Measurements from ENCODE around the gene CBFA2T3.

CBFA2T3 gene

DNA sequence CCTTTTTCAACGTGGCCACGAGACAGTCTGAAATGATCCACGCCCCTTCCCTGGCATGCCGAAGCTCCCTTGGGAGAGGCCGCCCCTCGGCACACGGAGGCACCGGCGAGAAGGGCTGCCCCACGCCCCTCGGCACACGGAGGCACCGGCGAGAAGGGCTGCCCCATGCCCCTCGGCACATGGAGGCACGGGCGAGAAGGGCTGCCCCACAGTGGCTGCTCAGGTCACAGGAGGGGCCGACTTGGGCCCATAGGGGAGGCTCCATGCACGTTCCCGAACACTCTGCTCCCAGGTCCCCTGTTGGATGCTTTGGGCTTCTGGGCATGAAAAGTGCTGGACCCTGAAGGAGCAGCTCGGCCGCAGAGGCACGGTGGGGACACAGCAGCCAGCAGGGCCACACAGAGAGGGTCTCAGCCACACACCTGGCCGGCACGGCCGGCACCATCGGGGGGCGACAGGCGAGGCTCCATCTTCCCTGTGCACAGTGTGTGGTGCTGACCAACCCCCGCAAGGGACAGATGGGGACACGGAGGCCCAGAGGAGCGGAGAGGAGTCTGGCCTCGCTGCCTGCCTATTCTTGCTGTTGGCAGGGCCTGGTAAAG lies 42.8 kb downstream of the CBFA2T3 start:
- H3K4me3 ChIP-seq (replicated peaks; ENCODE audit: insufficient read depth, low read length) = no peak overlapping the region
- TF ChIP-seq, protein P1, sequence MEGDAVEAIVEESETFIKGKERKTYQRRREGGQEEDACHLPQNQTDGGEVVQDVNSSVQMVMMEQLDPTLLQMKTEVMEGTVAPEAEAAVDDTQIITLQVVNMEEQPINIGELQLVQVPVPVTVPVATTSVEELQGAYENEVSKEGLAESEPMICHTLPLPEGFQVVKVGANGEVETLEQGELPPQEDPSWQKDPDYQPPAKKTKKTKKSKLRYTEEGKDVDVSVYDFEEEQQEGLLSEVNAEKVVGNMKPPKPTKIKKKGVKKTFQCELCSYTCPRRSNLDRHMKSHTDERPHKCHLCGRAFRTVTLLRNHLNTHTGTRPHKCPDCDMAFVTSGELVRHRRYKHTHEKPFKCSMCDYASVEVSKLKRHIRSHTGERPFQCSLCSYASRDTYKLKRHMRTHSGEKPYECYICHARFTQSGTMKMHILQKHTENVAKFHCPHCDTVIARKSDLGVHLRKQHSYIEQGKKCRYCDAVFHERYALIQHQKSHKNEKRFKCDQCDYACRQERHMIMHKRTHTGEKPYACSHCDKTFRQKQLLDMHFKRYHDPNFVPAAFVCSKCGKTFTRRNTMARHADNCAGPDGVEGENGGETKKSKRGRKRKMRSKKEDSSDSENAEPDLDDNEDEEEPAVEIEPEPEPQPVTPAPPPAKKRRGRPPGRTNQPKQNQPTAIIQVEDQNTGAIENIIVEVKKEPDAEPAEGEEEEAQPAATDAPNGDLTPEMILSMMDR (IDR thresholded peaks at IDR 0.05; ENCODE audit: insufficient read depth, low read length) = no peak
- no peak for TF ChIP-seq REST (IDR thresholded peaks at IDR 0.05; ENCODE audit: insufficient replicate concordance, low read depth)
- TF ChIP-seq SPI1 (IDR thresholded peaks at IDR 0.05; ENCODE audit: borderline replicate concordance, low read depth) = no peak

DNA sequence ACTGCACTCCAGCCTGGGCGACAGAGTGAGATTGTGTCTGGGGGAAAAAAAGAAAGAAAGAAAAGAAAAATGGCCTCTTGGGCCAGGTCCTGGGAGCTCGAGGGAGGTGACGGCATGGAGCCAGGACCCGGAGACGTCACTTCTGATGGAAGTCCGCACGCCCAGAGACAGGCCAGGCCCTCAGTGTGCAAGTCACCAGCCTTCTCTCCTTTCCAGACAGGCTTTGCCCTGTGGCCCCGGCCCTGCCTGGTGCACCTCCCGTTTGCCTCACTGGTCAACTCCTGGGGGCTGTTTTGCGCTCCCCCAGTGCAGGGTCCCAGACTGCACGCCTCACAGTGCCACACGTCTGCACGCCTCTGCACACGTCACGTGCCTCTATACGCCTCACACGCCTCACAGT lies 44.1 kb downstream of the CBFA2T3 start:
- Histone ChIP-seq H3K27ac (replicated peaks) (no peak overlapping the region), H3K4me3 (replicated peaks; ENCODE audit: insufficient read depth, low read length) (no peak overlapping the region), H3K27me3 (ENCODE audit: insufficient read depth, poor library complexity, severe bottlenecking) (no peaks in the 10 kb centered on the region)
- TF ChIP-seq, protein P1 (IDR thresholded peaks at IDR 0.05; ENCODE audit: insufficient read depth, low read length) = no peak
- TF ChIP-seq GABPA (IDR thresholded peaks at IDR 0.05; ENCODE audit: low read depth) (no peak), REST (IDR thresholded peaks at IDR 0.05; ENCODE audit: insufficient replicate concordance, low read depth) (no peak), SPI1 (IDR thresholded peaks at IDR 0.05; ENCODE audit: borderline replicate concordance, low read depth) (no peak), POLR2AphosphoS5 (IDR thresholded peaks at IDR 0.05; ENCODE audit: low read depth) (no peak)
- no peak for DNase-seq (ENCODE audit: low read depth in 1 of 2, low spot score in 1 of 2)

More for the DNA sequence above, 42.8 kb downstream of the CBFA2T3 start:
- DNase-seq (ENCODE audit: low read depth in 1 of 2, low spot score in 1 of 2) = no peak
- Histone ChIP-seq H3K27me3 (ENCODE audit: insufficient read depth, poor library complexity, severe bottlenecking) (no peaks in the 10 kb centered on the region), H3K27ac (replicated peaks) (no peak overlapping the region)

DNA sequence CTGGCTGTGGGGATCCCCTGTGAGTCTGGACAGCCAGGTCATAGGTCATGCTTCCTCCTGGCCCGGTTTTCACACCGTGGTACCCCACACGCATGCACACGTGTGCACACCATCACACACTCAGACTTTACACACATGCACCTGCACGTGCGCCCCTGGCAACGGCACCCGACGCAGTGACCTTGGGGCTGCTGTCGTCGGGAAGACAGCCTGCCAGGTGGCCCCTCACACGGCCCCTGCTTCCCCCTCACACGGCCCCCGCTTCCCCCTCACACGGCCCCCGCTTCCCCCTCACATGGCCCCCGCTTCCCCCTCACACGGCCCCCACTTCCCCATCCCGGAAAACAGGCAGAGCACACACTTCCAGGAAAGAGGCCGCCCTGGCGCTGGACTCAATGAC lies 45.1 kb downstream of the CBFA2T3 start:
- no peaks in the 10 kb centered on the region for H3K27me3 ChIP-seq (ENCODE audit: insufficient read depth, poor library complexity, severe bottlenecking)
- DNase-seq (ENCODE audit: low read depth in 1 of 2, low spot score in 1 of 2) = no peak
- no peak overlapping the region for H3K27ac ChIP-seq (replicated peaks)
- H3K4me3 ChIP-seq (replicated peaks; ENCODE audit: insufficient read depth, low read length) = no peak overlapping the region
- no peak for TF ChIP-seq REST (IDR thresholded peaks at IDR 0.05; ENCODE audit: insufficient replicate concordance, low read depth)
- TF ChIP-seq SPI1 (IDR thresholded peaks at IDR 0.05; ENCODE audit: borderline replicate concordance, low read depth) = no peak
- no peak for TF ChIP-seq POLR2AphosphoS5 (IDR thresholded peaks at IDR 0.05; ENCODE audit: low read depth)
- no peak for TF ChIP-seq GABPA (IDR thresholded peaks at IDR 0.05; ENCODE audit: low read depth)
- TF ChIP-seq, protein P1 (IDR thresholded peaks at IDR 0.05; ENCODE audit: insufficient read depth, low read length) = no peak

All from HL-60 (cell line).